Endodermal cell (in vitro differentiated cells): ENCODE measurements around the gene PACSIN2. TPM values are rescaled to one million over a fixed set of nuclear protein-coding genes. Genes with fewer than 3 reads are reported as not detected.

Experiments used
- DNase-seq: peaks from one replicate; pipeline ENCODE4 v3.0.0-alpha.2; 2017
- H3K27ac ChIP-seq: 2 replicates; pipeline ENCODE4 v1.5.1; 2013; ENCODE audit warnings: mild to moderate bottlenecking, low read depth, low read length, moderate library complexity
- H3K27me3 ChIP-seq: 2 replicates; pipeline ENCODE4 v1.6.1; 2013; ENCODE audit warnings: mild to moderate bottlenecking, low read length, moderate library complexity; ENCODE audit not compliant: insufficient read depth, control insufficient read depth, poor library complexity, severe bottlenecking
- H3K36me3 ChIP-seq: 2 replicates; pipeline ENCODE4 v1.7.0; 2013; ENCODE audit warnings: mild to moderate bottlenecking, low read length, moderate library complexity; ENCODE audit not compliant: control insufficient read depth, insufficient read depth
- H3K4me1 ChIP-seq: one replicate; pipeline ENCODE4 v1.7.0; 2013; ENCODE audit warnings: low read length; ENCODE audit not compliant: control insufficient read depth, insufficient read depth
- H3K4me3 ChIP-seq: 2 replicates; pipeline ENCODE4 v1.5.1; 2013; ENCODE audit warnings: mild to moderate bottlenecking, low read length, moderate library complexity
- H3K9ac ChIP-seq: 2 replicates; pipeline ENCODE4 v1.6.1; 2013; ENCODE audit warnings: mild to moderate bottlenecking, low read length, moderate library complexity; ENCODE audit not compliant: poor library complexity, severe bottlenecking; ENCODE audit errors: extremely low read depth
- H3K9me3 ChIP-seq: 2 replicates; pipeline ENCODE4 v1.6.1; 2013; ENCODE audit warnings: mild to moderate bottlenecking, low read length, moderate library complexity; ENCODE audit not compliant: control insufficient read depth
- H3K27ac Mint-ChIP-seq: 2 replicates; pipeline ENCODE4 v1.8.0; 2020; ENCODE audit warnings: mixed read lengths
- H3K27me3 Mint-ChIP-seq: 2 replicates; pipeline ENCODE4 v1.8.0; 2021; ENCODE audit warnings: mild to moderate bottlenecking, mixed read lengths; ENCODE audit not compliant: insufficient read depth
- H3K36me3 Mint-ChIP-seq: 2 replicates; pipeline ENCODE4 v1.8.0; 2020; ENCODE audit warnings: low read depth, mixed read lengths
- H3K4me1 Mint-ChIP-seq: 2 replicates; pipeline ENCODE4 v1.8.0; 2020; ENCODE audit warnings: mixed read lengths
- H3K4me3 Mint-ChIP-seq: 2 replicates; pipeline ENCODE4 v1.8.0; 2020; ENCODE audit warnings: mild to moderate bottlenecking, moderate library complexity, mixed read lengths
- H3K9me3 Mint-ChIP-seq: 2 replicates; pipeline ENCODE4 v1.8.0; 2020; ENCODE audit warnings: mild to moderate bottlenecking, mixed read lengths
- WGBS, 2 experiments: methylation state at CpG; one replicate each; pipeline versions ENCODE4 v1.1.5 to v1.1.7; 2013; ENCODE audit warnings: missing lambda C conversion rate in 2 of 2, mixed read lengths in 1 of 2; ENCODE audit not compliant: insufficient coverage in 1 of 2, insufficient read length in 1 of 2; 5-methylcytosine and 5-hydroxymethylcytosine counted together
- total RNA-seq, 2 donors: library from RNA; stranded (reverse); fragmentation: NEBNext Ultra II Directional in 1 of 2; extraction: Animal tissue kit (Norgen Biotek cat#: 25700) in 1 of 2; gene quantifications; 2 replicates in 1 of 2; 3 replicates in 1 of 2; pipeline ENCODE4 v1.2.1, GENCODE V29; 2021
- TF ChIP-seq, protein P1 (sequence below): fragments of 200-600 bp; sonication (generic); conservative IDR thresholded peaks from 2 replicates; pipeline ENCODE4 v1.5.0; 2021; ENCODE audit warnings: antibody characterized with exemption, mild to moderate bottlenecking

PACSIN2 gene
- total RNA-seq, 2 donors from 2014 or later, result 60.7 to 61.4 TPM

- Histone ChIP-seq H3K4me3 (no peak overlapping the region), H3K4me1 (no peaks in the 10 kb centered on the region), H3K36me3 (peaks cover 71% of the 10 kb centered on the region), H3K9me3 (no peaks in the 10 kb centered on the region), H3K27ac (no peak overlapping the region), H3K9ac (no peak overlapping the region), H3K27me3 (no peaks in the 10 kb centered on the region)
- H3K27ac Mint-ChIP-seq, result no peak overlapping the region
- H3K36me3 Mint-ChIP-seq, result peaks cover 49% of the 10 kb centered on the region
- DNase-seq, result no peak
- no peaks in the 10 kb centered on the region for H3K27me3 Mint-ChIP-seq
- H3K4me1 Mint-ChIP-seq, result no peaks in the 10 kb centered on the region
- H3K9me3 Mint-ChIP-seq, result peaks cover 5% of the 10 kb centered on the region
- WGBS, 2 experiments, result 88 to 92% methylated on average over 3 to 5 of the region's 5 CpGs
- H3K4me3 Mint-ChIP-seq, result no peak overlapping the region
- TF ChIP-seq, protein P1, sequence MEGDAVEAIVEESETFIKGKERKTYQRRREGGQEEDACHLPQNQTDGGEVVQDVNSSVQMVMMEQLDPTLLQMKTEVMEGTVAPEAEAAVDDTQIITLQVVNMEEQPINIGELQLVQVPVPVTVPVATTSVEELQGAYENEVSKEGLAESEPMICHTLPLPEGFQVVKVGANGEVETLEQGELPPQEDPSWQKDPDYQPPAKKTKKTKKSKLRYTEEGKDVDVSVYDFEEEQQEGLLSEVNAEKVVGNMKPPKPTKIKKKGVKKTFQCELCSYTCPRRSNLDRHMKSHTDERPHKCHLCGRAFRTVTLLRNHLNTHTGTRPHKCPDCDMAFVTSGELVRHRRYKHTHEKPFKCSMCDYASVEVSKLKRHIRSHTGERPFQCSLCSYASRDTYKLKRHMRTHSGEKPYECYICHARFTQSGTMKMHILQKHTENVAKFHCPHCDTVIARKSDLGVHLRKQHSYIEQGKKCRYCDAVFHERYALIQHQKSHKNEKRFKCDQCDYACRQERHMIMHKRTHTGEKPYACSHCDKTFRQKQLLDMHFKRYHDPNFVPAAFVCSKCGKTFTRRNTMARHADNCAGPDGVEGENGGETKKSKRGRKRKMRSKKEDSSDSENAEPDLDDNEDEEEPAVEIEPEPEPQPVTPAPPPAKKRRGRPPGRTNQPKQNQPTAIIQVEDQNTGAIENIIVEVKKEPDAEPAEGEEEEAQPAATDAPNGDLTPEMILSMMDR, result no peak
Measured at GRCh38 chr22:42836026-42836425, 178.9 kb downstream of the PACSIN2 start.

- peaks cover 74% of the 10 kb centered on the region for H3K36me3 ChIP-seq
- H3K4me3 ChIP-seq, result no peak overlapping the region
- no peaks in the 10 kb centered on the region for H3K27me3 Mint-ChIP-seq
- peaks cover 3% of the 10 kb centered on the region for H3K9me3 Mint-ChIP-seq
- WGBS, 2 experiments, result 88 to 96% methylated on average over 4 to 5 of the region's 5 CpGs
- no peak overlapping the region for H3K9ac ChIP-seq
- H3K27ac ChIP-seq, result no peak overlapping the region
- DNase-seq, result no peak
- no peak overlapping the region for H3K27ac Mint-ChIP-seq
- H3K4me1 Mint-ChIP-seq, result no peaks in the 10 kb centered on the region
- H3K4me1 ChIP-seq, result no peaks in the 10 kb centered on the region
- no peaks in the 10 kb centered on the region for H3K27me3 ChIP-seq
- H3K4me3 Mint-ChIP-seq, result no peak overlapping the region
- H3K9me3 ChIP-seq, result no peaks in the 10 kb centered on the region
- H3K36me3 Mint-ChIP-seq, result peaks cover 45% of the 10 kb centered on the region
- TF ChIP-seq, protein P1, result no peak
Measured at GRCh38 chr22:42834177-42834949, 180.6 kb downstream of the PACSIN2 start.

DNA sequence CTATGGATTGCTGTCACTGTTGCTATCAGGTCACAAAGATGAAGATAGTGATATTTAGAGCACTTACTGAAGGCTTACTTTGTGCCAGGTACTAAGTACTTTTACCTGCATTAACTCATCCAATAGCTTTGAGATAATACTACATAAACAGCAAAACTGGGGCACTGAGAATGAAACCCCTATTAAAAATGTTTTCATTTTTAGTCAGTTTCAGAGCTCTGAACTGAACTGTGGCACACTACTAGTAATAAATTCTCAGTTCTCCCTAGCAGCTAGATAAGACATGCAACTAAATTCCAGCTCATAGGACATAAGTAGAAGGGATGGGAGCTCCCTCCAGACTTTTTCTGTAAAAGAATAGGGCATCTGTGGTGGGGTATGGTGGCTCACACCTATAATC lies 181.8 kb downstream of the PACSIN2 start:
- no peak overlapping the region for H3K27ac ChIP-seq
- no peak overlapping the region for H3K4me3 ChIP-seq
- H3K27me3 ChIP-seq, result no peaks in the 10 kb centered on the region
- TF ChIP-seq, protein P1, result no peak
- Mint-ChIP-seq H3K4me1 (no peaks in the 10 kb centered on the region), H3K27me3 (no peaks in the 10 kb centered on the region), H3K9me3 (peaks cover 3% of the 10 kb centered on the region), H3K4me3 (no peak overlapping the region), H3K36me3 (peaks cover 50% of the 10 kb centered on the region), H3K27ac (no peak overlapping the region)
- H3K9me3 ChIP-seq, result no peaks in the 10 kb centered on the region
- no peaks in the 10 kb centered on the region for H3K4me1 ChIP-seq
- H3K36me3 ChIP-seq, result peaks cover 80% of the 10 kb centered on the region
- H3K9ac ChIP-seq, result no peak overlapping the region
- no peak for DNase-seq
